ENCODE results near the gene HPS5. TPM values are rescaled to one million over a fixed set of nuclear protein-coding genes. Genes with fewer than 3 reads are reported as not detected.
A peak's percentile ranks its signal among the peaks of the same experiment; 100 is the strongest.
"Not testable (repeated sequence)": the region's sequence is repeated elsewhere in the genome, so short reads cannot be mapped to it uniquely, and the experiment has no call there.

The HPS5 gene
- total RNA-seq, 2 donors from 2014 or later: 17.9 to 23.5 TPM

DNA sequence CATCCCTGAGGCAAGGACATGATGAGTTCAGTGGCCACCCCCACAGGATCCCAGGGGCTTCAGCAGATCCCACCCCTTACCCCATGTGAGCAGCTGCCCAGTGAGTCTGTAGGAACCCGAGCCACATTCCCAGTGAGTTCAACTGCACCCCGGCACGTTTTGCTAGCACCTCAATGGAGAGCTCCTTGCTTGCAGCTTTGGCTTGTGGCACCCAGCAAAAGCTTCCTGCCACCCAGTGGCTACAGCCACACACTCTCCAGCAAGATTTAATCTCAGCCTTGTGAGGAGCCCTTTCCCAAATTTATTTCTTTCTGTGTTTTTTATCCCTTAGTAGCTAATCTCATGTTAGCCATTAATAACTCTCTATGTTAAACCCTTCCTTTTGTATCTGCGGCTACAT, 51.8 kb downstream of the HPS5 start:
- no peaks in the 10 kb centered on the region for H3K4me1 Mint-ChIP-seq
- no peaks in the 10 kb centered on the region for H3K27me3 Mint-ChIP-seq
- no peak for ATAC-seq (replicated peaks)
- H3K36me3 Mint-ChIP-seq (ENCODE audit: low read depth): peaks cover 2% of the 10 kb centered on the region
- H3K4me3 Mint-ChIP-seq: no peak overlapping the region
- peak overlapping the region; percentile 18 for H3K27ac Mint-ChIP-seq
- no peaks in the 10 kb centered on the region for H3K9me3 Mint-ChIP-seq

DNA sequence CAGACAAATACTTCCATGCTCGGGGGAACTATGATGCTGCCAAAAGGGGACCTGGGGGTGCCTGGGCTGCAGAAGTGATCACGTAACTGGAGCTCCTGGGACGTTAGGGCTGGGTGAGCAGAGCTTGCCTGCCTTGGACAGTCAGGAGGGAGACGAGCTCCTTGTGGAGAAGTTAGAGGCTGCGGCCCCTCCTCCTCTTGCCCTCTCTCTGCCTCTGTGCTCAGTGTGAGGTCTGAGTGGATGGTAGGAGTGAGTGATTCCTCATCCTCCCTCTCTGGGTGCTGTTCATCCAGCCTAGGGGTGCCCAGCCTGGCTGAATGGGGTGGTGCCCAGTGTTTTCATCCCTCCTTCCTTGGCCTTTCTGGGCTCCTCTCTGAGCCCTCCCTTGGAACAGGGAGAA, 52.7 kb downstream of the HPS5 start:
- not testable (repeated sequence) for H3K4me1 Mint-ChIP-seq; H3K9me3 Mint-ChIP-seq; H3K4me3 Mint-ChIP-seq; H3K27me3 Mint-ChIP-seq; H3K27ac Mint-ChIP-seq; ATAC-seq (replicated peaks); H3K36me3 Mint-ChIP-seq (ENCODE audit: low read depth)

DNA sequence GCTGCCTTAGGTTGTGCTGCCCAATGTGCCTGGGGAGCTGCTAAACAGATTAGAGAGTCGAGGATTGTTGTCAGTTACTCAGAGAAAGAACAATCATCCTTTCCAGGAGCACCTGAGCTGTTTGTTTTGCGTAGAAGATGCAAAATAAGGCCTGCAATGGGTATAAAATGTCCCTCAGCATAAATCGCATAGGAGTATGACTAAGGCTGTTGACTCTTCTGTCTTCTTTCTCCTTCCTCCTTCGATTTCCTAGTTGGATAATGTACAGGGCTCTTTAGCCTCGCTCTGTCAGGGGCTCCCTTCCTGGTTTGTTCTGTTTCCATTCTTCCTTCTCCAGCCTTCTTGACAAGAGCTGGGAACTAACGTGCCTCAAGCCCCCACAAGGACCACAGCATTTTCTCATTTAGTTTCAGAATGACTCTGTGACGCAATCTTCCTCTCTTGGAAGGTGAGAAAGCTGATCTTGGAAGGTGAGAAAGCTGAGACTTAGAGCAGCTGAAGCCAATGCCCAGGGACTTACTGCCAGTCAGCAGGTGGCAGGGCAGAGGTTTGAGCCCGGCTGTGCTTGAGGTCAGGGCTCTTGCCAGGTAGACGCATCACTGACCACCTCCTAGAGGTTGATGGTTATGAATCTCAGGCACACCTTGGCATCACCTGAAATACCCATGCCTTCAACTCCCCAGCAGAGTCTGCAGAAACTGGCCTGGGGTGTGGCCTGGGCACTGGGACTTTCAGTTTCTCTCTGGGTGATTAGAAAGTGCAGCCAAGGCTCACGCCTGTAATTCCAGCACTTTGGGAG, 54.4 kb downstream of the HPS5 start:
- ATAC-seq (replicated peaks): peak; percentile 87
- H3K4me3 Mint-ChIP-seq: peak overlapping the region; percentile 61
- H3K4me1 Mint-ChIP-seq; H3K36me3 Mint-ChIP-seq (ENCODE audit: low read depth); H3K27me3 Mint-ChIP-seq; H3K9me3 Mint-ChIP-seq: not testable (repeated sequence)
- peak overlapping the region; percentile 78 for H3K27ac Mint-ChIP-seq

DNA sequence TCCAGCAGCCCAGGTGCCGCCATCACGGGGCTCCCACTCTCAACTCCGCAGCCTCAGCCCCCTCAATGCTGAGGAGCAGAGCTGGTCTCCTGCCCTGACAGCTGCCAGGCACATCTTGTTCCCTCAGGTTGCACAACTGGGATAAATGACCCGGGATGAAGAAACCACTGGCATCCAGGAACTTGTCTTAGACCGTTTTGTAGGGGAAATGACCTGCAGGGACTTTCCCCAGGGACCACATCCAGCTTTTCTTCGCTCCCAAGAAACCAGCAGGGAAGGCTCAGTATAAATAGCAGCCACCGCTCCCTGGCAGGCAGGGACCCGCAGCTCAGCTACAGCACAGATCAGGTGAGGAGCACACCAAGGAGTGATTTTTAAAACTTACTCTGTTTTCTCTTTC, 56.0 kb downstream of the HPS5 start, which contains the start of gene SAA1:
Gene SAA1 (plus strand): TSS at position 316 of the 400 bp plus-strand sequence. CDS start 624 bp downstream, outside the sequence.
- Mint-ChIP-seq H3K4me1 (peaks cover 5% of the 10 kb centered on the region), H3K4me3 (no peak within 1 kb of the TSS), H3K27me3 (no peaks in the 10 kb centered on the region), H3K27ac (no peak within 1 kb of the TSS), H3K9me3 (no peaks in the 10 kb centered on the region), H3K36me3 (ENCODE audit: low read depth) (no peaks in the 10 kb centered on the region)
- ATAC-seq (replicated peaks): no peak

- no peak overlapping the region for H3K4me3 Mint-ChIP-seq
- no peaks in the 10 kb centered on the region for H3K9me3 Mint-ChIP-seq
- peaks cover 5% of the 10 kb centered on the region for H3K4me1 Mint-ChIP-seq
- no peaks in the 10 kb centered on the region for H3K27me3 Mint-ChIP-seq
- no peaks in the 10 kb centered on the region for H3K36me3 Mint-ChIP-seq (ENCODE audit: low read depth)
- H3K27ac Mint-ChIP-seq: no peak overlapping the region
- no peak for ATAC-seq (replicated peaks)
Measured at GRCh38 chr11:18264677-18265555, 57.0 kb downstream of the HPS5 start.

DNA sequence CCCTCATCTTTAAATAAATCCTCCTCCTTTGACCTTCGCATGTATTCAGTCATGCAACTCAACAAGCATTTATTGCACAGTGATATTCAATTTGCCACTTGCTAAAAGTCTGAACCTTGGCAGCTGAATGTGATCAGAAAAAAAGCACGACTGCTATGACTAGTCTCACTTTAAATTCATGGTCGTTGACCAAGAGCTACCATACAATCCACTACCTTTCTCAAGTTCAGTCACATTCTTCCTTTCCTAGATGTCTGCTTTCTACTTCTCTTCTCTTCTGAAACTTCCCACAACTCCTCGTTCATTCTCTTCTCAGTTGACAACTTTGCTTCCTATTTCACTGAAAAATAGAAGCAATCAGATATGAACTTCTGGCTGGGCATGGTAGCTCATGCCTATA, 57.9 kb downstream of the HPS5 start:
- Mint-ChIP-seq H3K4me3 (no peak overlapping the region), H3K36me3 (ENCODE audit: low read depth) (no peaks in the 10 kb centered on the region), H3K9me3 (no peaks in the 10 kb centered on the region), H3K27ac (no peak overlapping the region), H3K4me1 (peaks cover 5% of the 10 kb centered on the region), H3K27me3 (no peaks in the 10 kb centered on the region)
- peak; percentile 42 for ATAC-seq (replicated peaks)

GRCh38 chr11:18262681-18263350, 59.1 kb downstream of the HPS5 start:
- H3K36me3 Mint-ChIP-seq (ENCODE audit: low read depth); H3K4me1 Mint-ChIP-seq; ATAC-seq (replicated peaks); H3K27me3 Mint-ChIP-seq; H3K4me3 Mint-ChIP-seq; H3K9me3 Mint-ChIP-seq; H3K27ac Mint-ChIP-seq: not testable (repeated sequence)

DNA sequence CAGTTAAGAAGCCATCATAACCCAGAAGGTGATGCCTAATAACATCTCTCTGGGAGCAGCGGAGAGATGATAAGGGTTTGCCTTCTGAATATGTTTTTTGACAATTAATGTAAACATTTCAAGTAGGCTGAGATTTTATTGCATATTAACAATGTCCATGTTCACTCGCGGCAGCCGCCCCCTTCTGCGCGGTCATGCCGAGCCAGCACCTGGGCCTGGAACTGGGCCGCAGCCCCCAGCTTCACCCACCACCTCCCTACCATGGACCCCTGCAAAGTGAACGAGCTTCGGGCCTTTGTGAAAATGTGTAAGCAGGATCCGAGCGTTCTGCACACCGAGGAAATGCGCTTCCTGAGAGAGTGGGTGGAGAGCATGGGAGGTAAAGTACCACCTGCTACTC, 60.2 kb downstream of the HPS5 start:
- Mint-ChIP-seq H3K27me3 (no peaks in the 10 kb centered on the region), H3K9me3 (no peaks in the 10 kb centered on the region), H3K4me1 (peaks cover 5% of the 10 kb centered on the region), H3K4me3 (no peak overlapping the region), H3K36me3 (ENCODE audit: low read depth) (no peaks in the 10 kb centered on the region), H3K27ac (no peak overlapping the region)
- no peak for ATAC-seq (replicated peaks)

DNA sequence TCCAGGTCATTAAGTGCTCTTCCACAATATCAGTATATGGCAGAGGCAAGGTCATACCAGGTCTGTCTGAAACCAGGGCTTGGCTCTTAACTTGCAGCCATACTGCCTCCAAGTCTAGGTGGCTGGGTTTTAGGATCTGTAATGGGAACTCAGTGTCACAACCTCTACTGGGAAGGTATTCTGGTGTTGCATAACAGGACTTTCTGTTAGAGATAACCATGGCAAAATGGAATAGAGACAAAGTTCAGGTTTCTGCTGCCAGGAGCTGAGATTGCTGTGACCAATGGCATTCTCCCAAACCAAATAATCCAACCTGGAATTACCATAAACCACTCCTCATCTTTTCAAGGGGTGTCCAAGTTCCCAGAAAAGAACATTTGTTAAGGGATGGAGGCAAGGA, 62.7 kb downstream of the HPS5 start:
- no peaks in the 10 kb centered on the region for H3K36me3 Mint-ChIP-seq (ENCODE audit: low read depth)
- H3K27ac Mint-ChIP-seq: no peak overlapping the region
- no peak for ATAC-seq (replicated peaks)
- no peaks in the 10 kb centered on the region for H3K27me3 Mint-ChIP-seq
- no peak overlapping the region for H3K4me3 Mint-ChIP-seq
- H3K9me3 Mint-ChIP-seq: no peaks in the 10 kb centered on the region
- H3K4me1 Mint-ChIP-seq: peaks cover 5% of the 10 kb centered on the region

- ATAC-seq (replicated peaks): no peak
- Mint-ChIP-seq H3K9me3 (no peaks in the 10 kb centered on the region), H3K36me3 (ENCODE audit: low read depth) (no peaks in the 10 kb centered on the region), H3K27me3 (no peaks in the 10 kb centered on the region), H3K4me3 (no peak overlapping the region), H3K4me1 (no peaks in the 10 kb centered on the region), H3K27ac (no peak overlapping the region)
Measured at GRCh38 chr11:18254781-18255361, 67.1 kb downstream of the HPS5 start.

GRCh38 chr11:18253778-18254338, 68.1 kb downstream of the HPS5 start:
- Mint-ChIP-seq H3K36me3 (ENCODE audit: low read depth) (no peaks in the 10 kb centered on the region), H3K27me3 (no peaks in the 10 kb centered on the region), H3K27ac (peak overlapping the region; percentile 5), H3K4me1 (no peaks in the 10 kb centered on the region), H3K4me3 (no peak overlapping the region), H3K9me3 (no peaks in the 10 kb centered on the region)
- ATAC-seq (replicated peaks): no peak

DNA sequence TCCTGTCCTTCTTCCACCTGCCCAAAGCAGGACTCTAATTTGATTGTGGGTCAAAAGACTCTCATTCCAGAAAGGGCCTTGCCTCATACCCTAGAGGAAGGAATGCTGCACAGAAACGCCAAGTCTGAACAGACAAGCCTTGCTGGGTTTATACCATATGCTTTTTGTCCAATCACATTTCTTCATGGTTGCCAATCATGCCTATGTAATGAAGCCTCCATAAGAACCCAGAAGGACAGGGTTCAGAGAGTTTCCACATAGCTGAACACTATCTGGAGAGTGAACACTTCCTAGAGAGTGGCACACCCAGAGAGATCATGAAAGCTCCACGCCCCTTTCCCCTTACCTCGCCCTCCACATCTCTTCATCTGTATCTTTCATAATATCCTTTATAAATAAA, 68.7 kb downstream of the HPS5 start:
- no peak overlapping the region for H3K4me3 Mint-ChIP-seq
- no peaks in the 10 kb centered on the region for H3K9me3 Mint-ChIP-seq
- peak overlapping the region; percentile 5 for H3K27ac Mint-ChIP-seq
- no peak for ATAC-seq (replicated peaks)
- no peaks in the 10 kb centered on the region for H3K4me1 Mint-ChIP-seq
- no peaks in the 10 kb centered on the region for H3K27me3 Mint-ChIP-seq
- no peaks in the 10 kb centered on the region for H3K36me3 Mint-ChIP-seq (ENCODE audit: low read depth)

- no peaks in the 10 kb centered on the region for H3K36me3 Mint-ChIP-seq (ENCODE audit: low read depth)
- H3K4me3 Mint-ChIP-seq: no peak within 1 kb of the TSS
- H3K27ac Mint-ChIP-seq: no peak within 1 kb of the TSS
- no peaks in the 10 kb centered on the region for H3K9me3 Mint-ChIP-seq
- no peaks in the 10 kb centered on the region for H3K27me3 Mint-ChIP-seq
- peaks cover 15% of the 10 kb centered on the region for H3K4me1 Mint-ChIP-seq
- no peak for ATAC-seq (replicated peaks)
Measured at GRCh38 chr11:18248561-18248960, 73.4 kb downstream of the HPS5 start, which contains the start of gene SAA2. SAA2 (minus strand) TSS chr11:18248668; CDS start chr11:18248011, 657 bp downstream.

- peak; percentile 51 for ATAC-seq (replicated peaks)
- H3K9me3 Mint-ChIP-seq; H3K27me3 Mint-ChIP-seq; H3K36me3 Mint-ChIP-seq (ENCODE audit: low read depth): not testable (repeated sequence)
- H3K27ac Mint-ChIP-seq: peak overlapping the region; percentile 93
- H3K4me3 Mint-ChIP-seq: peak overlapping the region; percentile 84
- peaks cover 15% of the 10 kb centered on the region for H3K4me1 Mint-ChIP-seq
Measured at GRCh38 chr11:18247191-18247581, 74.8 kb downstream of the HPS5 start.
